Measurements from ENCODE around the gene KIF26B.

- no peak for TF ChIP-seq EP300 (IDR thresholded peaks at IDR 0.05)
- TF ChIP-seq CTCF (IDR thresholded peaks at IDR 0.05): no peak
These were observed 540.0 kb downstream of the KIF26B start for GRCh38 chr1:245694753-245695195.

Measured in tibial nerve (tissue), 4 donors.